Measurements from ENCODE around the gene SPN.
A peak's percentile ranks its signal among the peaks of the same experiment; 100 is the strongest.

The SPN gene

DNA sequence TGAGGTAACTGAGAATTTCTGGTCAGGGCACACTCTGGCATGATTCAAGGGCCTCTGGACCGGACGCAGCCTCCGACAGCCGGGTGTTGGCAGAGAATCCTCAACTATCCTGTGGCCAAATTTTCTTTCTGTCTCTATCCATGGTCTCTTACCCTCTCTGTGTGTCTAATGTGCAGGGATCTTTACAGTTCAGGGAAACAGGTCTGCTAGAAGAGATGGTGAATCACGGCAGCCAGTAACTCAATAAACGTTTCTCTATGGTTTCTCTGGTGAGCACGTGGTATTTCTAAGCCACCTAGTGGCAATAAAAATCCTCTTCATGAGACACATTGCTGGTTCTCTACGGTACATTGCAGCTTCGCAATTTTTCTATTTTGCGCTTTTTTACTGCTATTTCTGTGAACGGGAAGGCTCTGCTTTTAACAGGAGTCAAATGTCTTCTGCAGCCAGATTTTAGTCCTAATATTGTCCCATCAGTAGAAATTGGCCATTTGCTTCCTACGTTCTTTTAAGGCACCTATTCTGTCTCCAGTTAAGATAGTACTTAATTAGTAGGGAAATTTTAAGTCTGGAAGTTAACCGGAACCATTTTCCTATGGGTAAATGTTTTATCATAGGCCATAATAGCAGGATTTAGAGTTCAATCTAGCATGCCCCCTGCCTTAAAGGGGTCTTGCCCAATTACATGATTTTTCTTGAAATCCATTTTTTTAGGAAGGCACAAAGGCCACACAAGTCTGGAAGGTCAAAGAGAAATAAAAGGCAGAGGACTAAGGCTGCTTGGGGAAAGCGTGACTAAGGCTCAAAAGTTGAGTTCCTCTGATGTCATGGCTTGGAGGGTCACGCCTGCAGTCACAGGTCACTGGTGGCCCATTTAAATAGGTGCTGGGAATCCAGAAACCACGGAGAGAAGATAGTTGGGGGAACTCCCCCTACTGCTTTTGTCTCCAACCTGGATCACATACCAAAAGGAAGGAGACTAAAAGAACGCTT lies 47.5 kb downstream of the SPN start:
- H3K27me3 ChIP-seq (ENCODE audit: insufficient read depth, poor library complexity, severe bottlenecking) = no peaks in the 10 kb centered on the region
- no peak overlapping the region for H3K4me3 ChIP-seq (replicated peaks; ENCODE audit: insufficient read depth, low read length)
- no peak overlapping the region for H3K27ac ChIP-seq (replicated peaks)
- DNase-seq (ENCODE audit: low read depth in 1 of 2, low spot score in 1 of 2) = peak in 1 of 2 experiments; percentile 60
- TF ChIP-seq GABPA (IDR thresholded peaks at IDR 0.05; ENCODE audit: low read depth) = no peak
- TF ChIP-seq, protein P1, sequence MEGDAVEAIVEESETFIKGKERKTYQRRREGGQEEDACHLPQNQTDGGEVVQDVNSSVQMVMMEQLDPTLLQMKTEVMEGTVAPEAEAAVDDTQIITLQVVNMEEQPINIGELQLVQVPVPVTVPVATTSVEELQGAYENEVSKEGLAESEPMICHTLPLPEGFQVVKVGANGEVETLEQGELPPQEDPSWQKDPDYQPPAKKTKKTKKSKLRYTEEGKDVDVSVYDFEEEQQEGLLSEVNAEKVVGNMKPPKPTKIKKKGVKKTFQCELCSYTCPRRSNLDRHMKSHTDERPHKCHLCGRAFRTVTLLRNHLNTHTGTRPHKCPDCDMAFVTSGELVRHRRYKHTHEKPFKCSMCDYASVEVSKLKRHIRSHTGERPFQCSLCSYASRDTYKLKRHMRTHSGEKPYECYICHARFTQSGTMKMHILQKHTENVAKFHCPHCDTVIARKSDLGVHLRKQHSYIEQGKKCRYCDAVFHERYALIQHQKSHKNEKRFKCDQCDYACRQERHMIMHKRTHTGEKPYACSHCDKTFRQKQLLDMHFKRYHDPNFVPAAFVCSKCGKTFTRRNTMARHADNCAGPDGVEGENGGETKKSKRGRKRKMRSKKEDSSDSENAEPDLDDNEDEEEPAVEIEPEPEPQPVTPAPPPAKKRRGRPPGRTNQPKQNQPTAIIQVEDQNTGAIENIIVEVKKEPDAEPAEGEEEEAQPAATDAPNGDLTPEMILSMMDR (IDR thresholded peaks at IDR 0.05; ENCODE audit: insufficient read depth, low read length) = peak; percentile 20

DNA sequence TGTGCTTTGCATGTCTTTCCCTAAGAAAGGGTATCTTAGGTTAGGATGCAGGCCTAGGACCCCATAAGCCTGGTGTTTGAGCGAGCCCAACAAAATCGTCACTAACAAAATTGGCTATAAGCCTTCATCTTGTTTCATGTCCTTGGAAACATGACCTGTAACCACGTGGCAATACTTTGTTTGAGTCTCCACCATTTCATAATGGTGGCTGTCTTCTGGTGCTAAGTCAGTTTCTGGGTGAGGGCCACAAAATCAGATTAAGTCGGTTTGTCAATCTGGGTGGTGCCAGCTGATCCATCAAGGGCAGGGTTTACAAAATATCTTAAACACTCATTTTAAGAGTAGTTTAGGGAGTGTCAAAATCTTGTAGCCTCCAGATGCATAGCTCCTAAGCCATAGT lies 49.8 kb downstream of the SPN start:
- H3K27me3 ChIP-seq (ENCODE audit: insufficient read depth, poor library complexity, severe bottlenecking) = no peaks in the 10 kb centered on the region
- no peak for TF ChIP-seq POLR2AphosphoS5 (IDR thresholded peaks at IDR 0.05; ENCODE audit: low read depth)
- no peak for DNase-seq (ENCODE audit: low read depth in 1 of 2, low spot score in 1 of 2)
- H3K4me3 ChIP-seq (replicated peaks; ENCODE audit: insufficient read depth, low read length) = no peak overlapping the region
- peak overlapping the region; percentile 35 for H3K27ac ChIP-seq (replicated peaks)

DNA sequence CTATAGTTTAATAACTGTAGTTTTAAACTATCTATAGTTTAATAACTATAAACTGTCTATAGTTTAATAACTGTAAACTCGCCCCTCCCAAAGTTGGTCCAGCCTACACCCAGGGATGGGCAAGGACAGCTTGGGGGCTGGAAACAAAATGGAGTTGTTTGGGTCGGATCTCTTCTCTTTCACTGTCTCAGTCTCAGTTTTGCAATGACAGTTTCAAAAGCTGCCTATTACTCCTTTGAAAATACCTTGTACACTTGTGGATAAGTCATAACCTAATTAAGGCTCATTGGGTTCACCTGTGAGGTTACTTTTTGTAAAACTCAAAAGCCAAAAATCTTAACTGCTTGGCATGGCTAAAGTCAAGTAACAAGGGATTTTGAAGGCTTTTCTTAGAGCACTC lies 51.3 kb downstream of the SPN start:
- DNase-seq (ENCODE audit: low read depth in 1 of 2, low spot score in 1 of 2) = no peak
- Histone ChIP-seq H3K27ac (replicated peaks) (no peak overlapping the region), H3K27me3 (ENCODE audit: insufficient read depth, poor library complexity, severe bottlenecking) (no peaks in the 10 kb centered on the region), H3K4me3 (replicated peaks; ENCODE audit: insufficient read depth, low read length) (no peak overlapping the region)
- no peak for TF ChIP-seq GABPA (IDR thresholded peaks at IDR 0.05; ENCODE audit: low read depth)
- no peak for TF ChIP-seq POLR2AphosphoS5 (IDR thresholded peaks at IDR 0.05; ENCODE audit: low read depth)
- TF ChIP-seq SPI1 (IDR thresholded peaks at IDR 0.05; ENCODE audit: borderline replicate concordance, low read depth) = no peak
- TF ChIP-seq, protein P2, sequence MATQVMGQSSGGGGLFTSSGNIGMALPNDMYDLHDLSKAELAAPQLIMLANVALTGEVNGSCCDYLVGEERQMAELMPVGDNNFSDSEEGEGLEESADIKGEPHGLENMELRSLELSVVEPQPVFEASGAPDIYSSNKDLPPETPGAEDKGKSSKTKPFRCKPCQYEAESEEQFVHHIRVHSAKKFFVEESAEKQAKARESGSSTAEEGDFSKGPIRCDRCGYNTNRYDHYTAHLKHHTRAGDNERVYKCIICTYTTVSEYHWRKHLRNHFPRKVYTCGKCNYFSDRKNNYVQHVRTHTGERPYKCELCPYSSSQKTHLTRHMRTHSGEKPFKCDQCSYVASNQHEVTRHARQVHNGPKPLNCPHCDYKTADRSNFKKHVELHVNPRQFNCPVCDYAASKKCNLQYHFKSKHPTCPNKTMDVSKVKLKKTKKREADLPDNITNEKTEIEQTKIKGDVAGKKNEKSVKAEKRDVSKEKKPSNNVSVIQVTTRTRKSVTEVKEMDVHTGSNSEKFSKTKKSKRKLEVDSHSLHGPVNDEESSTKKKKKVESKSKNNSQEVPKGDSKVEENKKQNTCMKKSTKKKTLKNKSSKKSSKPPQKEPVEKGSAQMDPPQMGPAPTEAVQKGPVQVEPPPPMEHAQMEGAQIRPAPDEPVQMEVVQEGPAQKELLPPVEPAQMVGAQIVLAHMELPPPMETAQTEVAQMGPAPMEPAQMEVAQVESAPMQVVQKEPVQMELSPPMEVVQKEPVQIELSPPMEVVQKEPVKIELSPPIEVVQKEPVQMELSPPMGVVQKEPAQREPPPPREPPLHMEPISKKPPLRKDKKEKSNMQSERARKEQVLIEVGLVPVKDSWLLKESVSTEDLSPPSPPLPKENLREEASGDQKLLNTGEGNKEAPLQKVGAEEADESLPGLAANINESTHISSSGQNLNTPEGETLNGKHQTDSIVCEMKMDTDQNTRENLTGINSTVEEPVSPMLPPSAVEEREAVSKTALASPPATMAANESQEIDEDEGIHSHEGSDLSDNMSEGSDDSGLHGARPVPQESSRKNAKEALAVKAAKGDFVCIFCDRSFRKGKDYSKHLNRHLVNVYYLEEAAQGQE (IDR thresholded peaks at IDR 0.05; ENCODE audit: insufficient replicate concordance, low read depth) = no peak
- TF ChIP-seq, protein P1 (IDR thresholded peaks at IDR 0.05; ENCODE audit: insufficient read depth, low read length) = no peak

DNA sequence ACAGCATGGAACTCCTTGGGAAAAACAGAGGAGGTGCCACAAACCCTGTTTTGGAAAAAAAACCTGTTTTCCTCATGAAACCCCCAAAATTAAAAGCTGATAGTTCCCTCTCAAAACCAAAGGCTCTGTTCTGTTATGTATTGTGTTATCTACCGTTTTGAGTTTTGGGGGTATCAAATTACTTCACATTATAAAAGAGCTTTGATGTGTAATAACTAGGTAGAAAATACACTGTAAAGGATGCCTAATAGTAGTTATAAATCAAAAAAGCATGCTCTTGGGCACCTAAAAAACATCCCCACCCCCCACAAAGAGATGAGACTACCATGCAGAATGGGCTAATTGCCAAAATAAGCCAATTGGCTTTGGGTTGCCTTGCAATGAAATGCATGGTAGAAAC lies 51.9 kb downstream of the SPN start:
- no peak for DNase-seq (ENCODE audit: low read depth in 1 of 2, low spot score in 1 of 2)
- Histone ChIP-seq H3K27me3 (ENCODE audit: insufficient read depth, poor library complexity, severe bottlenecking) (no peaks in the 10 kb centered on the region), H3K27ac (replicated peaks) (no peak overlapping the region), H3K4me3 (replicated peaks; ENCODE audit: insufficient read depth, low read length) (no peak overlapping the region)
- TF ChIP-seq, protein P2 (IDR thresholded peaks at IDR 0.05; ENCODE audit: insufficient replicate concordance, low read depth) = no peak
- TF ChIP-seq POLR2AphosphoS5 (IDR thresholded peaks at IDR 0.05; ENCODE audit: low read depth) = no peak
- TF ChIP-seq, protein P1 (IDR thresholded peaks at IDR 0.05; ENCODE audit: insufficient read depth, low read length) = no peak
- no peak for TF ChIP-seq SPI1 (IDR thresholded peaks at IDR 0.05; ENCODE audit: borderline replicate concordance, low read depth)
- TF ChIP-seq GABPA (IDR thresholded peaks at IDR 0.05; ENCODE audit: low read depth) = no peak
